ENCODE data around the gene GNAL.

DNA sequence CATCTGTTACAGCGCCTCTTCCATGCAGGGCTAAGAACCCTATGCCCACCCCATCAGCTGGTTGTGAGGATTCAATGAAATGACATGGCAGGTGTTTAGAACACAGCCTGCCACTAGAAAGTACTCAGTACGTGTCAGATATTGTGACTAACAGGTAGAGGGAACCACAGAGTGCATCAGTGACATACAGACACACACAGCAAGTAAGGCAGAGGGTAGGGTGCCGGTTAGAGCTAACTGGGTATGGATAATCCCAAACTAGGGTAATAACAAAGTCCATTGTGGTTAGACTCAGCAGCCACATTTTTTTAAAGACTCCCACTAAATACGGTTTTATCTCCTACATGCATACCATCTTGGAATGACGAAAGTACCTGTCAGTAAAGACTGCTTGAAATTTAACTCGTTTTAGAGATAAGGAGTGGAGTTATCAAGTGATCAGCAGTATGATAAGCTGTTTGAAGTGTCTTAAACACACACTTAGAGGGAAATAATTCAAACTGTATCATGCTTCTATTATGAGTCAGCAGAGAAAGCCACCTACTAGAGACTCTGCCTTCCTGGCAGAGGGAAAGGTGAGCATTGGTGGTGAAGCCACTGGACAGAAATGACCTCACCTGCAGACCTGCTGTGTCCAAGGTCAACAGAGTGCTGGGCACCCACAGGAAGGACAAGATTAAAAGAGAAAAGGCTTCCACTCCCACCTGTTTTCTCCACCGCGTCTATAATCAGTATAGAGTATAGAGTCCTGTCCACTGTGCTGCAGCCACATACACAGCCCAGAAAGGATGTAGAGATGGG, 198.5 kb downstream of the GNAL start:
- TF ChIP-seq POLR2AphosphoS5 (IDR thresholded peaks at IDR 0.05; ENCODE audit: borderline replicate concordance, low read depth, low read length) = no peak
- no peak for TF ChIP-seq EZH2 (IDR thresholded peaks at IDR 0.05)
- no peak for TF ChIP-seq FOXP2 (optimal IDR thresholded peaks at IDR 0.05; ENCODE audit: control extremely low read depth, extremely low read length, insufficient read depth)
